WTC11 (cell line): ENCODE data around the gene PELI3. TPM values are rescaled to one million over a fixed set of nuclear protein-coding genes. Genes with fewer than 3 reads are reported as not detected.

Source experiments
- ATAC-seq: fragments of 200-7000 bp; cut with Tn5 transposase; 2 replicates; pipeline ENCODE4 v1.10.0; 2021; ENCODE audit warnings: mild to moderate bottlenecking, moderate library complexity
- CTCF ChIA-PET: fragments of 300-600 bp; sonication (Branson Sonifier 250); formaldehyde crosslinking; loops from one replicate; lab custom pipeline; 2021; ENCODE audit warnings: antibody characterized with exemption; lab: Charles Lee
- POLR2A ChIA-PET: fragments of 350-600 bp; sonication (Branson Sonifier 250); formaldehyde crosslinking; loops from one replicate; lab custom pipeline; 2021; ENCODE audit warnings: antibody characterized with exemption; lab: Charles Lee
- DNase-seq: peaks from one replicate; pipeline ENCODE4 v3.0.0; 2021; ENCODE audit warnings: low spot score
- H3K27ac Mint-ChIP-seq: 2 replicates; pipeline ENCODE4 v1.8.0; 2021; ENCODE audit warnings: mixed read lengths
- H3K27me3 Mint-ChIP-seq: 2 replicates; pipeline ENCODE4 v1.8.0; 2021; ENCODE audit warnings: low read depth, mild to moderate bottlenecking, moderate library complexity, mixed read lengths
- H3K36me3 Mint-ChIP-seq: 2 replicates; pipeline ENCODE4 v1.8.0; 2021; ENCODE audit warnings: mixed read lengths
- H3K4me1 Mint-ChIP-seq: 2 replicates; pipeline ENCODE4 v1.8.0; 2022; ENCODE audit warnings: mixed read lengths
- H3K4me3 Mint-ChIP-seq: 2 replicates; pipeline ENCODE4 v1.8.0; 2021; ENCODE audit warnings: mild to moderate bottlenecking, moderate library complexity, mixed read lengths
- H3K9me3 Mint-ChIP-seq: 2 replicates; pipeline ENCODE4 v1.8.0; 2021; ENCODE audit warnings: mixed read lengths
- CREM ChIP-seq: sonication (generic); formaldehyde crosslinking; IDR thresholded peaks from 2 replicates; pipeline ENCODE4 v1.8.1; 2022; ENCODE audit warnings: mild to moderate bottlenecking, missing genetic modification reagents, moderate library complexity
- EMX1 ChIP-seq: fragments of 250-450 bp; sonication (Bioruptor Pico); IDR thresholded peaks from 2 replicates; pipeline ENCODE4 v1.8.0; 2021; ENCODE audit warnings: mild to moderate bottlenecking
- ERG ChIP-seq: fragments of 250-450 bp; sonication (Bioruptor Pico); IDR thresholded peaks from 2 replicates; pipeline ENCODE4 v1.8.0; 2021; ENCODE audit warnings: mild to moderate bottlenecking
- ETV6 ChIP-seq: sonication (generic); formaldehyde crosslinking; IDR thresholded peaks from 2 replicates; pipeline ENCODE4 v1.8.1; 2022; ENCODE audit warnings: mild to moderate bottlenecking, missing genetic modification reagents
- FOXJ3 ChIP-seq: sonication (generic); formaldehyde crosslinking; IDR thresholded peaks from 2 replicates; pipeline ENCODE4 v1.9.0; 2021; ENCODE audit warnings: missing genetic modification reagents, mild to moderate bottlenecking, borderline replicate concordance
- FOXK1 ChIP-seq: sonication (generic); formaldehyde crosslinking; IDR thresholded peaks from 2 replicates; pipeline ENCODE4 v1.8.0; 2022; ENCODE audit warnings: mild to moderate bottlenecking, moderate library complexity, missing genetic modification reagents
- FOXP4 ChIP-seq: sonication (generic); formaldehyde crosslinking; IDR thresholded peaks from 2 replicates; pipeline ENCODE4 v1.8.0; 2022; ENCODE audit warnings: mild to moderate bottlenecking, missing genetic modification reagents
- IRF1 ChIP-seq: sonication (generic); formaldehyde crosslinking; IDR thresholded peaks from 2 replicates; pipeline ENCODE4 v1.8.0; 2023; ENCODE audit warnings: missing genetic modification reagents
- IRF2 ChIP-seq: sonication (generic); formaldehyde crosslinking; IDR thresholded peaks from 2 replicates; pipeline ENCODE4 v1.8.0; 2022; ENCODE audit warnings: low read depth, missing genetic modification reagents, borderline replicate concordance
- JAZF1 ChIP-seq: fragments of 250-450 bp; sonication (Bioruptor Pico); IDR thresholded peaks from 2 replicates; pipeline ENCODE4 v1.9.0; 2021; ENCODE audit warnings: moderate library complexity, mild to moderate bottlenecking, inconsistent platforms
- NFATC4 ChIP-seq: fragments of 250-450 bp; sonication (Bioruptor Pico); IDR thresholded peaks from 2 replicates; pipeline ENCODE4 v1.9.0; 2021; ENCODE audit warnings: mild to moderate bottlenecking
- NFYB ChIP-seq: sonication (generic); formaldehyde crosslinking; conservative IDR thresholded peaks from 2 replicates; pipeline ENCODE4 v1.8.0; 2022; ENCODE audit warnings: low read depth, missing genetic modification reagents
- NR2C2 ChIP-seq: sonication (generic); formaldehyde crosslinking; IDR thresholded peaks from 2 replicates; pipeline ENCODE4 v1.8.0; 2022; ENCODE audit warnings: mild to moderate bottlenecking, missing genetic modification reagents
- NR3C1 ChIP-seq: sonication (generic); formaldehyde crosslinking; conservative IDR thresholded peaks from 2 replicates; pipeline ENCODE4 v1.8.1; 2023; ENCODE audit warnings: low read depth, mild to moderate bottlenecking, missing genetic modification reagents
- PRDM15 ChIP-seq: sonication (generic); formaldehyde crosslinking; IDR thresholded peaks from 2 replicates; pipeline ENCODE4 v1.8.0; 2022; ENCODE audit warnings: missing genetic modification reagents
- SMAD3 ChIP-seq: sonication (generic); formaldehyde crosslinking; IDR thresholded peaks from 2 replicates; pipeline ENCODE4 v1.8.0; 2022; ENCODE audit warnings: missing genetic modification reagents, mild to moderate bottlenecking, borderline replicate concordance
- ZBTB21 ChIP-seq: sonication (generic); formaldehyde crosslinking; IDR thresholded peaks from 2 replicates; pipeline ENCODE4 v1.8.1; 2023; ENCODE audit warnings: mild to moderate bottlenecking, missing genetic modification reagents, borderline replicate concordance
- ZNF232 ChIP-seq: sonication (generic); formaldehyde crosslinking; IDR thresholded peaks from 2 replicates; pipeline ENCODE4 v1.8.0; 2022; ENCODE audit warnings: mild to moderate bottlenecking, missing genetic modification reagents
- ZNF396 ChIP-seq: fragments of 250-450 bp; sonication (Bioruptor Pico); IDR thresholded peaks from 2 replicates; pipeline ENCODE4 v1.8.0; 2021; ENCODE audit warnings: mild to moderate bottlenecking, moderate library complexity, borderline replicate concordance
- ZNF416 ChIP-seq: fragments of 250-450 bp; sonication (Bioruptor Pico); IDR thresholded peaks from 2 replicates; pipeline ENCODE4 v1.9.0; 2021; ENCODE audit warnings: mild to moderate bottlenecking, inconsistent platforms
- ZNF423 ChIP-seq: fragments of 250-450 bp; sonication (Bioruptor Pico); IDR thresholded peaks from 2 replicates; pipeline ENCODE4 v2.1.2; 2022; ENCODE audit warnings: mild to moderate bottlenecking, moderate library complexity
- ZNF671 ChIP-seq: fragments of 250-450 bp; sonication (Bioruptor Pico); IDR thresholded peaks from 2 replicates; pipeline ENCODE4 v1.8.0; 2021; ENCODE audit warnings: mild to moderate bottlenecking
- total RNA-seq: library from RNA; stranded (reverse); gene quantifications from 3 replicates; pipeline ENCODE4 v1.2.3, GENCODE V29; 2021
- TF ChIP-seq, protein P1 (sequence below): fragments of 250-450 bp; sonication (Bioruptor Pico); IDR thresholded peaks from 2 replicates; pipeline ENCODE4 v1.9.0; 2021; ENCODE audit warnings: mild to moderate bottlenecking
- TF ChIP-seq, protein P2 (sequence below): sonication (generic); formaldehyde crosslinking; IDR thresholded peaks from 2 replicates; pipeline ENCODE4 v1.8.1; 2023; ENCODE audit warnings: mild to moderate bottlenecking, missing genetic modification reagents

The PELI3 gene
- total RNA-seq, 1 experiment from 2014 or later, result 7.8 TPM

GRCh38 chr11:66451663-66452062, 15.0 kb upstream of the PELI3 start (continued):
- TF ChIP-seq, protein P1, sequence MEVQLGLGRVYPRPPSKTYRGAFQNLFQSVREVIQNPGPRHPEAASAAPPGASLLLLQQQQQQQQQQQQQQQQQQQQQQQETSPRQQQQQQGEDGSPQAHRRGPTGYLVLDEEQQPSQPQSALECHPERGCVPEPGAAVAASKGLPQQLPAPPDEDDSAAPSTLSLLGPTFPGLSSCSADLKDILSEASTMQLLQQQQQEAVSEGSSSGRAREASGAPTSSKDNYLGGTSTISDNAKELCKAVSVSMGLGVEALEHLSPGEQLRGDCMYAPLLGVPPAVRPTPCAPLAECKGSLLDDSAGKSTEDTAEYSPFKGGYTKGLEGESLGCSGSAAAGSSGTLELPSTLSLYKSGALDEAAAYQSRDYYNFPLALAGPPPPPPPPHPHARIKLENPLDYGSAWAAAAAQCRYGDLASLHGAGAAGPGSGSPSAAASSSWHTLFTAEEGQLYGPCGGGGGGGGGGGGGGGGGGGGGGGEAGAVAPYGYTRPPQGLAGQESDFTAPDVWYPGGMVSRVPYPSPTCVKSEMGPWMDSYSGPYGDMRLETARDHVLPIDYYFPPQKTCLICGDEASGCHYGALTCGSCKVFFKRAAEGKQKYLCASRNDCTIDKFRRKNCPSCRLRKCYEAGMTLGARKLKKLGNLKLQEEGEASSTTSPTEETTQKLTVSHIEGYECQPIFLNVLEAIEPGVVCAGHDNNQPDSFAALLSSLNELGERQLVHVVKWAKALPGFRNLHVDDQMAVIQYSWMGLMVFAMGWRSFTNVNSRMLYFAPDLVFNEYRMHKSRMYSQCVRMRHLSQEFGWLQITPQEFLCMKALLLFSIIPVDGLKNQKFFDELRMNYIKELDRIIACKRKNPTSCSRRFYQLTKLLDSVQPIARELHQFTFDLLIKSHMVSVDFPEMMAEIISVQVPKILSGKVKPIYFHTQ (CRISPR knock-in tag), result no peak
- TF ChIP-seq ZNF232 (no peak), ZNF671 (CRISPR knock-in tag) (no peak), JAZF1 (CRISPR knock-in tag) (no peak)
- TF ChIP-seq, all 79 proteins: peak for 0

- peaks cover 10% of the 10 kb centered on the region for H3K9me3 Mint-ChIP-seq
- peaks cover 8% of the 10 kb centered on the region for H3K27me3 Mint-ChIP-seq
- no peaks in the 10 kb centered on the region; the same call in 1 of the 2 replicates for H3K36me3 Mint-ChIP-seq
- no peak overlapping the region for H3K27ac Mint-ChIP-seq
- H3K4me3 Mint-ChIP-seq, result no peak overlapping the region
- ATAC-seq, result no peak
- peaks cover 6% of the 10 kb centered on the region for H3K4me1 Mint-ChIP-seq
- TF ChIP-seq EMX1, result no peak
- TF ChIP-seq NFYB (CRISPR knock-in tag), result no peak
- no peak for TF ChIP-seq NR3C1
- TF ChIP-seq SMAD3 (CRISPR knock-in tag), result no peak
- TF ChIP-seq CREM (CRISPR knock-in tag), result no peak
- no peak for TF ChIP-seq FOXP4 (CRISPR knock-in tag)
- no peak for TF ChIP-seq NFATC4 (CRISPR knock-in tag)
- TF ChIP-seq ZNF423 (CRISPR knock-in tag), result no peak
- no peak for TF ChIP-seq ETV6 (CRISPR knock-in tag)
- TF ChIP-seq FOXK1 (CRISPR knock-in tag), result no peak
- TF ChIP-seq FOXJ3, result no peak
- no peak for TF ChIP-seq ERG (CRISPR knock-in tag)
- TF ChIP-seq IRF2 (CRISPR knock-in tag), result no peak
- no peak for TF ChIP-seq ZNF396
- TF ChIP-seq IRF1 (CRISPR knock-in tag), result no peak
- no peak for TF ChIP-seq ZNF416 (CRISPR knock-in tag)
- TF ChIP-seq ZBTB21, result no peak
- TF ChIP-seq, protein P2, sequence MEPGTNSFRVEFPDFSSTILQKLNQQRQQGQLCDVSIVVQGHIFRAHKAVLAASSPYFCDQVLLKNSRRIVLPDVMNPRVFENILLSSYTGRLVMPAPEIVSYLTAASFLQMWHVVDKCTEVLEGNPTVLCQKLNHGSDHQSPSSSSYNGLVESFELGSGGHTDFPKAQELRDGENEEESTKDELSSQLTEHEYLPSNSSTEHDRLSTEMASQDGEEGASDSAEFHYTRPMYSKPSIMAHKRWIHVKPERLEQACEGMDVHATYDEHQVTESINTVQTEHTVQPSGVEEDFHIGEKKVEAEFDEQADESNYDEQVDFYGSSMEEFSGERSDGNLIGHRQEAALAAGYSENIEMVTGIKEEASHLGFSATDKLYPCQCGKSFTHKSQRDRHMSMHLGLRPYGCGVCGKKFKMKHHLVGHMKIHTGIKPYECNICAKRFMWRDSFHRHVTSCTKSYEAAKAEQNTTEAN (CRISPR knock-in tag), result no peak
- no peak for TF ChIP-seq NR2C2
- no peak for TF ChIP-seq PRDM15 (CRISPR knock-in tag)
- DNase-seq, result no peak
- ChIA-PET POLR2A (interaction anchor here (1.0 kb wide), 1 partner anchor 15 kb away, joined by 4 read pairs; the partner anchor contains the start of gene MRPL11), CTCF (interaction anchor here (1.2 kb wide), 1 partner anchor 26 kb away, joined by 6 read pairs; the partner anchor contains the start of gene DPP3)
Measured at GRCh38 chr11:66454247-66454646, 12.5 kb upstream of the PELI3 start.
